Testis (tissue), 3 donors: ENCODE results near the gene ZBTB18. TPM values are rescaled to one million over a fixed set of nuclear protein-coding genes. Genes with fewer than 3 reads are reported as not detected.

Experiments used
- DNase-seq: peaks from one replicate; pipeline ENCODE4 v3.0.0-alpha.2; 2019
- H3K27ac ChIP-seq, 2 donors: fragments of 200-600 bp; sonication (generic); one replicate each; pipeline ENCODE4 v1.5.1; 2019
- H3K27me3 ChIP-seq: fragments of 200-600 bp; sonication (generic); one replicate; pipeline ENCODE4 v1.5.1; 2019
- H3K36me3 ChIP-seq: fragments of 200-600 bp; sonication (generic); one replicate; pipeline ENCODE4 v1.5.1; 2017; ENCODE audit warnings: low read depth; ENCODE audit errors: missing control alignments
- H3K4me1 ChIP-seq: fragments of 200-600 bp; sonication (generic); one replicate; pipeline ENCODE4 v1.5.1; 2019
- H3K4me3 ChIP-seq, 2 donors: fragments of 200-600 bp; sonication (generic); one replicate each; pipeline ENCODE4 v1.5.1; 2017 to 2019
- H3K9me3 ChIP-seq: fragments of 200-600 bp; sonication (generic); one replicate; pipeline ENCODE4 v1.5.1; 2017
- CTCF ChIP-seq, 3 experiments: fragments of 450-650 bp in 2 of 3; fragments of 200-600 bp in 1 of 3; sonication (generic) in 1 of 3; IDR thresholded peaks; one replicate each; pipeline ENCODE4 v1.5.1; 2016 to 2019; ENCODE audit warnings: antibody characterized with exemption in 3 of 3, mild to moderate bottlenecking in 2 of 3, moderate library complexity in 1 of 3
- POLR2A ChIP-seq: fragments of 450-650 bp; IDR thresholded peaks from one replicate; pipeline ENCODE4 v1.6.1; 2017; ENCODE audit warnings: antibody characterized with exemption, mild to moderate bottlenecking, moderate library complexity
- WGBS, 2 donors: methylation state at CpG; one replicate each; pipeline ENCODE4 v1.1.5; 2018; 5-methylcytosine and 5-hydroxymethylcytosine counted together
- intact Hi-C: fragments of 100-400 bp; cut with DNase I; formaldehyde crosslinking; loops from one replicate; pipeline ENCODE4 v1.15.1; 2023; ENCODE audit warnings: low total_unique reads
- polyA plus RNA-seq: library from polyadenylated mRNA; stranded (reverse); fragments of 350-450 nt; fragmentation: Illumina TruSeq; extraction: RNeasy Lipid Tissue Mini Kit (QIAGEN cat#74804); gene quantifications from one replicate; pipeline ENCODE4 v1.2.3, GENCODE V29; 2014; ENCODE audit warnings: low read depth, low replicate concordance; ENCODE audit not compliant: insufficient read depth
- total RNA-seq, 2 donors: library from RNA; depleted of rRNA; stranded (reverse); fragments of >200 nt; gene quantifications; one replicate each; pipeline ENCODE4 v1.2.3, GENCODE V29; 2016

ZBTB18 gene
- total and polyA plus RNA-seq, 3 donors from 2014 or later = 45.0 to 61.9 (median 54.3) TPM

DNA sequence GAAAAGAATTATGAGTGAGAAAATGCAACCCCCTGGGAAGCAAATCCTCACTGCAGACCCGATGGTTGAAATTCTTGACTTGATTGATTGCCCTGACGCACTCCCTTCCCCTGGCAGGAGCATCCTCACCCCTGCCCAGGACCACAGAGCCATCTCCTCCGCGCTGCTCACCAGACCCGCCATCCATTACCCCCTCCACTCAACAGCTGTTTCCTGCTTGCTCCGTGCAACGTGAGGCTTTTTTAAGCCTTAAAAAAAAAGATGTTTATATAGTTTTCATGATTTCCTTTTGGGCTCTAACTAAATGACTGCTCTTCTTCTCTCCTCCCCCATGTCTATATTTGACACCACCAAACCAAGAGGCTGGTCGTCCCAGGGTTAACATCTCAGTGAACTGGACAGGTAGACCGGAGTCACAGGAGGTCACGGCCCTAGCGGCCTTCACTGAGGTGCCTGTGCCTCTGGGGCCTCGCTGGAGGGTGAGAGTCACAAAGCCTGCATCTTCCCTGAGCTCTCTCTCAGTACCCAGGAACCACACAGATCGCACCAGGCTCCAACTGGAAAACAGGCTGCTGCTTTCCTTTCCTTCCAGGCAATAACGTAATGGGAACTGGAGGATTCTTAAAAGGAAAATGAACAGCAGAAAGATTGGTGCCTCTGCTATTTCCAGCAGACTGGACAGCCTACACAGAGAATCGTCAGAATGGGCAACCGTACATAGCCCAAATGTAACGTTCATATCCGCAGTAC lies 49.8 kb downstream of the ZBTB18 start:
- H3K9me3 ChIP-seq = no peaks in the 10 kb centered on the region
- intact Hi-C loops = no loop called here
- H3K4me3 ChIP-seq = no peak overlapping the region
- H3K27ac ChIP-seq = no peak overlapping the region
- TF ChIP-seq CTCF (IDR thresholded peaks at IDR 0.05) (no peak), POLR2A (no peak)
- 11 to 14% methylated on average over 18 of the region's 18 CpGs for WGBS, 2 donors
- no peaks in the 10 kb centered on the region for H3K4me1 ChIP-seq
- H3K36me3 ChIP-seq = no peaks in the 10 kb centered on the region
- H3K27me3 ChIP-seq = no peaks in the 10 kb centered on the region
- no peak for DNase-seq

DNA sequence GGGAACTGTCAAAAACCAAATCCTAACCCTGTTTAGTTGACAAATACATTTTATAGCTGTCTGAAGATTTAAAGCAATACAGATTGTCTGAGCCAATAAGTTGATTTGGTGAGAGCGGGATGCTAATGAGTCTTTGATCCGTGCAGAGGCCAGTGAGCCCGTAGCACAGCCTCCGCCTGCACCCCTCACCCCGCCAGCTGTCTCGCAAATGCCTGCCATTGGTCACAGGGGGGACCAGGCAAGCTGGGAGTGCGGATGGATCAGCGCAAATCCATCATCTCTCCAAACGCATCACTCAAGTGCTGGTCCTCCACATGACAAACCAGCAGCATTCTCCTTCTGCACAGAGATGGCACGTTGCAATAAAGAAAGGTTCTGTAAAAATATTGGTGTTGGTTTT lies 51.0 kb downstream of the ZBTB18 start:
- Histone ChIP-seq H3K36me3 (no peaks in the 10 kb centered on the region), H3K4me1 (no peaks in the 10 kb centered on the region), H3K4me3 (no peak overlapping the region), H3K9me3 (no peaks in the 10 kb centered on the region), H3K27ac (no peak overlapping the region), H3K27me3 (no peaks in the 10 kb centered on the region)
- TF ChIP-seq POLR2A (no peak), CTCF (IDR thresholded peaks at IDR 0.05) (no peak)
- intact Hi-C loops = no loop called here
- no peak for DNase-seq
- WGBS, 2 donors = 54 to 81% methylated on average over 9 to 10 of the region's 10 CpGs

- H3K4me1 ChIP-seq = no peaks in the 10 kb centered on the region
- TF ChIP-seq CTCF (IDR thresholded peaks at IDR 0.05) (no peak), POLR2A (no peak)
- intact Hi-C loops = no loop called here
- WGBS, 2 donors = 45 to 60% methylated on average over 8 to 14 of the region's 14 CpGs
- no peak overlapping the region for H3K4me3 ChIP-seq
- H3K36me3 ChIP-seq = no peaks in the 10 kb centered on the region
- H3K9me3 ChIP-seq = no peaks in the 10 kb centered on the region
- no peaks in the 10 kb centered on the region for H3K27me3 ChIP-seq
- no peak for DNase-seq
- no peak overlapping the region for H3K27ac ChIP-seq
These were observed 51.4 kb downstream of the ZBTB18 start for GRCh38 chr1:244102468-244102867.

DNA sequence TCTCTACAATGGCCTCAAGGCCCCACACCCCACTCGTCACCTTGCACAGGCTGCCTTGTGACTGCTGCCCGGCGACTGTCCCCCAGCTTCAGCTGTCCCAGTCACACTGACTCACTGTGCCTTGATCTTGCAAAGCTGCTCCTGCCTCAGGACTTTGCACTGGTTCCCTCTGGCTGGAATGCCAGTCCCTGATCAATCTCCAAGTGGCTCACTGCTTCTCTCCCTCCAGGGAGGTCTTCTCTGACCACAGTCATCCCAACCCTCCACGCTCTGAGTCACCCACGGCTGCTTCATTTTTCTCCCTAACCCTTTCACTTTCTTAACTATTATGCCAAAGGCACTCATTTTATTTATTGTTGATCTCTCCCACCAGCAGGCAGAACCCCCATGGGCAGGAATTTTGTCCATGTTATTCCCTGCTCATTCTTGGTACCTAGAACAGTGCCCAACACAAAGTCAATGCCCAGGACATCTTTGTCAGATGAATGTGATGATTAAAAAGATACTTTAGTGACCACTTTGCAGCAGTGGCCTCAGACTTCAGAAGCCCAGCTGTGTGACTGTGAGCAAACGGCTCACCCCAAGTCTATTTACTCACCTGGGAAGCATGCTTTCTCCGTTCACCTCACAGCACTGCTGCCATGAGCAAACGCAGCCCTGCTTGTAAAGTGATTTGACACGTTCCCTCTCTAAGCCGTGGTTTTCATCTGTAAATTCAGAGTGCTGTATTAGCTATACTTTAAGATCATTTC lies 53.4 kb downstream of the ZBTB18 start:
- Histone ChIP-seq H3K9me3 (no peaks in the 10 kb centered on the region), H3K27me3 (no peaks in the 10 kb centered on the region), H3K4me1 (no peaks in the 10 kb centered on the region), H3K27ac (no peak overlapping the region), H3K4me3 (no peak overlapping the region), H3K36me3 (no peaks in the 10 kb centered on the region)
- TF ChIP-seq CTCF (IDR thresholded peaks at IDR 0.05) = no peak
- no peak for TF ChIP-seq POLR2A
- 78 to 80% methylated on average over 9 to 10 of the region's 10 CpGs for WGBS, 2 donors
- DNase-seq = no peak
- intact Hi-C loops = no loop called here
